ENCODE measurements around the gene XPNPEP2. TPM values are rescaled to one million over a fixed set of nuclear protein-coding genes. Genes with fewer than 3 reads are reported as not detected.

XPNPEP2 gene
- total RNA-seq, 4 donors from 2014 or later: 3.4 to 25.0 (median 8.4) TPM

GRCh38 chrX:129741880-129742758, 3.3 kb downstream of the XPNPEP2 start:
- no peak for TF ChIP-seq CTCF (IDR thresholded peaks at IDR 0.05; ENCODE audit: low read depth)

- no peak for TF ChIP-seq CTCF (IDR thresholded peaks at IDR 0.05; ENCODE audit: low read depth)
Observed at GRCh38 chrX:129743821-129744220, 5.0 kb downstream of the XPNPEP2 start.

- no peak for TF ChIP-seq CTCF (IDR thresholded peaks at IDR 0.05; ENCODE audit: low read depth)
Observed at GRCh38 chrX:129744861-129745321, 6.1 kb downstream of the XPNPEP2 start.

GRCh38 chrX:129746557-129747470, 8.0 kb downstream of the XPNPEP2 start:
- no peak for TF ChIP-seq CTCF (IDR thresholded peaks at IDR 0.05; ENCODE audit: low read depth)

- no peak for TF ChIP-seq CTCF (IDR thresholded peaks at IDR 0.05; ENCODE audit: low read depth)
Observed at GRCh38 chrX:129747533-129747932, 8.8 kb downstream of the XPNPEP2 start.

GRCh38 chrX:129748305-129748704, 9.5 kb downstream of the XPNPEP2 start:
- TF ChIP-seq CTCF (IDR thresholded peaks at IDR 0.05; ENCODE audit: low read depth): no peak

- no peak for TF ChIP-seq CTCF (IDR thresholded peaks at IDR 0.05; ENCODE audit: low read depth)
Observed at GRCh38 chrX:129749069-129749468, 10.3 kb downstream of the XPNPEP2 start.
